Measurements from ENCODE around the gene CEP170B.
"Not testable (repeated sequence)": the region's sequence is repeated elsewhere in the genome, so short reads cannot be mapped to it uniquely, and the experiment has no call there.

The CEP170B gene

GRCh38 chr14:104919152-104919992 lies 54.3 kb downstream of the CEP170B start:
- not testable (repeated sequence) for DNase-seq

GRCh38 chr14:104919993-104920315 lies 54.9 kb downstream of the CEP170B start:
- DNase-seq: no peak

- DNase-seq: no peak
Observed at GRCh38 chr14:104923640-104924420, 58.8 kb downstream of the CEP170B start.

GRCh38 chr14:104924421-104925213 lies 59.5 kb downstream of the CEP170B start, which contains the start of gene PLD4:
TSS of gene PLD4 (plus strand) at chr14:104924879. CDS start at chr14:104927141, 2,262 bp downstream.
- DNase-seq: no peak

- no peak for DNase-seq
Observed at GRCh38 chr14:104925214-104925854, 60.3 kb downstream of the CEP170B start.

- no peak for DNase-seq
Observed at GRCh38 chr14:104925855-104926609, 61.0 kb downstream of the CEP170B start.

- no peak for DNase-seq
Observed at GRCh38 chr14:104926619-104927431, 61.8 kb downstream of the CEP170B start.

- no peak for DNase-seq
Observed at GRCh38 chr14:104927432-104927816, 62.4 kb downstream of the CEP170B start.

- DNase-seq: no peak
Observed at GRCh38 chr14:104927901-104928300, 62.8 kb downstream of the CEP170B start.

GRCh38 chr14:104928391-104929133 lies 63.5 kb downstream of the CEP170B start:
- DNase-seq: no peak

GRCh38 chr14:104929268-104930230 lies 64.5 kb downstream of the CEP170B start:
- no peak for DNase-seq

GRCh38 chr14:104930526-104931303 lies 65.6 kb downstream of the CEP170B start:
- no peak for DNase-seq

- no peak for DNase-seq
Observed at GRCh38 chr14:104931304-104931770, 66.3 kb downstream of the CEP170B start.

GRCh38 chr14:104931771-104932675 lies 67.0 kb downstream of the CEP170B start:
- no peak for DNase-seq

GRCh38 chr14:104932676-104933631 lies 67.9 kb downstream of the CEP170B start:
- peak; percentile 89 for DNase-seq

All from fibroblast of skin of scalp (primary cell).